Activated CD8-positive, alpha-beta memory T cell treated with anti-CD3 and anti-CD28 coated beads for 1 hour (primary cell): ENCODE data around the gene ISL2.
"Not testable (repeated sequence)": the region's sequence is repeated elsewhere in the genome, so short reads cannot be mapped to it uniquely, and the experiment has no call there.

ENCODE experiments used
- DNase-seq, 2 donors: peaks; one replicate each; pipeline ENCODE4 v3.0.0-alpha.2; 2020; ENCODE audit warnings: low read depth in 1 of 2; ENCODE audit errors: extremely low read depth in 1 of 2

ISL2 gene

DNA sequence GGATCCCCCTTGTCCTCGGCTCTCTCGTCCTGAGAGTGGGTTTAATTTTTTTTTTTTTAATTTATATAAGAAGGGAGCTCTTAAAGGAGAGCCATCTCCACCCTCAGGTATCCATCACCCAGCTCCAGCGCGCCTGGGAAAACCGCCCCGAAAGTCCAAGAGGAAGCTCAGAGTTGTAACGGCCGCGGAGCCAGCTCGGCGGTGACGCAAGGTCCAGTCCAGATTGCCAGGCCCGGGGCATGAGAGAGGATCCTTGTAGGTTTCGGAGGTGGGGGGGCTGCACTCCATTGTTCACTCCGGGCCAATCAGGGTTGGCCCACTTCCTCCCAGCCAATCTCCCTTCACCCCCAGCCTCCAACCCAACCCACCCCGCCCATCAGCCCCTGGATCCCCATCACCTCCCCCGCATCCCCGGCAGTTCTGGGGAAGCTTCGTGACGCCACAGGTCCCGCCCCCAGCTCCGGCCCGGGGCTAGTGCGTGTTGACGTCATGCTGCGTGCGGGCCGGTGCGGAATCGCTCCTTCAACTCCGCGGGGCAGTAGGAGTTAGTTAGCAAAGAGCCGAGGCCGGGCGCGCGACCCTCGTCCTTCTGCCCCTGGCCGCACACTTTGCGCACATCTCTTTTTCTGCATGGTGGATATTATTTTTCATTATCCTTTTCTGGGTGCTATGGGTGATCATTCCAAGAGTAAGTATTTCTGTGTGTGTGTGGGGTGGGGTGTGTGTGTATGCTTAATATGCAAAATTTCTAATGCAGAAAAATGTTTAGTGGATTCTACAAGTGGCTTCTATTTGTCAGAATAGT, at the start of gene ISL2:
TSS of gene ISL2 (plus strand) at position 520 of the 805 bp plus-strand sequence. CDS start at position 631, 111 bp downstream.
- no peak for DNase-seq

DNA sequence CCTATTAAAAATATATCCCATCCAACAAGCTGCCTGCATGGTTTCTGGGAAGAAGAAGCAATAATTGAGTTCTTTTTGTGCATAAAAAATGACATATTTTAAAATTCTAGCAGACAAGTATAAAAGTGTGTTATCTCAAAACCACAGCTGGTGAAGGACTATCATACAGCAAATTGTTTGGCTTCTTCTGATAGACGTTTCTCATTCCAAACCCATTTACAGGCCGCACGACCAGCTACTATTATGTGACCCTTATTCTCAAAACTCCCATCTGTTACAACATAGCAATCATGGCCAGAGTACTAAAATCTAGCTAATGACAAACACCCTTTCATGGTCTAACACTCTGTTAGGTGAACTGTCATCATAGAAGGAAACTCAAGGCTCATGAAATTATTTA, 47.0 kb upstream of the ISL2 start:
- no peak for DNase-seq

DNA sequence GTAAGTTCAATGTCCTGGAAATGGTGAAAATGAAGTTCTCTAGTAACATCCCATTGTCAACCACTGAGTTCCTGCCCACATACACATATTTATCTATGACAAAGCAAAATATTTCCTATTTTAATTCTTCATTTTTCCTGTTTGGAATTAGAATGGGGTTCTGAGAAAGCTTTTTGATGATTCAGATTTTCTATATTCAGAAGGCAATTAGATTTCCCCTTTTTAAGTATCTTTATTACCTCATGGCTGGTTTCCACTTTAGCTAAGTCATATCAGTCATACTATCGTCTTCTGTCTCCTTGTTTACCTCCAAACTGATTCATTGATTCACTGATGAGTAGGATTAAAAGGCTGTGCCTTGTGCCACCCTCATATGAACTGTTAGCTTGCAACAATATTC, 43.2 kb upstream of the ISL2 start:
- no peak for DNase-seq

DNA sequence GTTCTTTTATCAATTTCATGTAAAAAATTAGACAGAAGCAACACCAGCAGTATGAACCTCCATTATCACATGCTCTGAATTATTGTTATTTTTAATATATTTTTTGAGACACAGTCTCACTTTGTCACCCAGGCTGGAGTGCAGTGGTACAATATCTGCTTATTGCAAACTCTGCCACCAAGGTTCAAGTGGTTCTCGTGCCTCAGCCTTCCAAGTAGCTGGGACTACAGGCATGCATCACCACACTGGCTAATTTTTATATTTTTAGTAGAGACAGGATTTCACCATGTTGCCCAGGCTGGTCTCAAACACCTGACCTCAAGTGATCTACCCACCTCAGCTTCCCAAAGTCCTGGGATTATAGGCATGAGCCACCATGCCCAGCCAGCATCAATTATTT, 42.1 kb upstream of the ISL2 start:
- not testable (repeated sequence) for DNase-seq

DNA sequence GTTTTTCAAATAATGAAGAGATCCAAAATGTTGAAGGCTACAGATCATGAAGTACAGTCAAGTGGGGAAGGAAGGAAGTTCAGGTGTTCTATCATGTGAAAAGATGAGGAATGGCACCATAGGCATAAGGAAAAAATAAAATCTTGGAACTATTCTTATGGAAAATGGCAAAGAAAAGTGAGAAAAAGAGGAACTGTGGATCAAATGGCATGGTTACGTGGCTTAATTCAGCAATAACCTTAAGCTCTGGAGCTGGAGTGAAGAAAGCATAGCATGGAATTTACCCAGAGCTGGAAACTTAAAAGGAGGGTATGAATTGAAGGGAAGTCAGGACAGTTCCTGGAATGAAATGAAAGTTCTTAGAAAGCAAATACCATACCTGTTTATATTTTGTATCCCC, 39.7 kb upstream of the ISL2 start:
- DNase-seq, result no peak

DNA sequence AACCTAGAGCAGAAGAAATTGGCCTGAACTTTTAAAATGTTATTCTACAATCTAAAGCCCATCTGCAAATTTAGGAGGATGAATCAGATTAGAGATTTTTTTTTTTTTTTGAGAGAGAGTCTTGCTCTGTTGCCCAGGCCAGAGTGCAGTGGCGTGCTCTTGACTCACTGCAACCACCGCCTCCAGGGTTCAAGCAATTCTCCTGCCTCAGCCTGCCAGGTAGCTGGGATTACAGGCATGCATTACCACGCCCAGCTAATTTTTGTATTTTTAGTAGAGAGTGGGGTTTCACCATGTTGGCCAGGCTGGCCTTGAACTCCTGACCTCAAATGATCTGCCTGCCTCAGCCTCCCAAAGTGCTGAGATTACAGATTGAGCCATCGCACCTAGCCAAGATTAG, 38.6 kb upstream of the ISL2 start:
- DNase-seq, result not testable (repeated sequence)

DNA sequence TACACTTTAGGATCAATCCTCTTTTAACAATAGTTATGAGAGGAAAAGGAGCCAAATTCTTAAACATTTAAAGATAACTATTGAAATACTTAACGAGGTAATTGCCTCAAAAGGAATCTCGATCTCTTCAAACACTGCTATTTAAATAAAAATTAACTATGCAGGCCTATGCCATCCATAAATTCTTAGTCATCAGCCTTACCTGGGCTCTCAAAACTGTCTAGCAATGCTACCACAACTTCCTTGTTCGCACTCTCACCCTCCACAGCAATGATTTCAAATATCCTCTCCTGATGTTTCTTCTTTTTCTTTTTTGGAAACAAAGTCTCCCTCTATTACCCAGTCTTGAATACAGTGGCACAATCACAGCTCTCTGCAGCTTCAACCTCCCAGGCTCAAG, 37.6 kb upstream of the ISL2 start:
- no peak for DNase-seq

DNA sequence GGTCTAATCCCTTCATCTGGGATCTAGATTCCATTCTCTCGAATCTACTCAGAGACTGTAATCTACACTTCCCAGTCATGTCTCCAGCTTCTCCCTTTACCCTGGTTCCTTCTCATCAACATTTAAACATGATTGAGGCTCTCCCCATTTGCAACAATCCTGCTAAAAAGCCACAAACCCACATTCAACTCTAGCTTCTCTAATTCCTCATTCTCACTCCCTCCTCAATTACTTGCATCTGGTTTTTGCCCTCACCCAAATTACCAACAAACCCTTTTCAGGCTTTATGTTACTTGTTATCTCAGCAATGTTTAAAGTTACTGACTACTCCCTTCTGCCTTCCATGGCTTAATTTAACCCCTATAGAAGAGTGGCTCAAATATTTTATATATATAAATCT, 36.8 kb upstream of the ISL2 start:
- DNase-seq, result no peak

DNA sequence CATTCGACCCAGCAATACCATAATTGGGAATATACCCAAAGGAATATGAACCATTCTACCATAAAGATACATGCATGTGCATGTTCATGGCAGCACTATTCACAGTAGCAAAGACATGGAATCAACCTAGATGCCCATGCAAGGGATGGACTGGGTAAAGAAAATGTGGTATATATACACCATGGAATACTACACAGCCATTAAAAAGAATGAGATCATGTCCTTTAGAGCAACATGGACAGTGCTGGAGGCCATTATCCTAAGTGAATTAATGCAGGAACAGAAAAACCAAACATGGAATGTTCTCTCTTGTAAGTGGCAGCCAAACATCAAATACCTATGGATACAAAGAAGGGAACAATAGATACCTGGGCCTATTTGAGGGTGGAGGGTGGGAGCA, 32.7 kb upstream of the ISL2 start:
- DNase-seq, result no peak

DNA sequence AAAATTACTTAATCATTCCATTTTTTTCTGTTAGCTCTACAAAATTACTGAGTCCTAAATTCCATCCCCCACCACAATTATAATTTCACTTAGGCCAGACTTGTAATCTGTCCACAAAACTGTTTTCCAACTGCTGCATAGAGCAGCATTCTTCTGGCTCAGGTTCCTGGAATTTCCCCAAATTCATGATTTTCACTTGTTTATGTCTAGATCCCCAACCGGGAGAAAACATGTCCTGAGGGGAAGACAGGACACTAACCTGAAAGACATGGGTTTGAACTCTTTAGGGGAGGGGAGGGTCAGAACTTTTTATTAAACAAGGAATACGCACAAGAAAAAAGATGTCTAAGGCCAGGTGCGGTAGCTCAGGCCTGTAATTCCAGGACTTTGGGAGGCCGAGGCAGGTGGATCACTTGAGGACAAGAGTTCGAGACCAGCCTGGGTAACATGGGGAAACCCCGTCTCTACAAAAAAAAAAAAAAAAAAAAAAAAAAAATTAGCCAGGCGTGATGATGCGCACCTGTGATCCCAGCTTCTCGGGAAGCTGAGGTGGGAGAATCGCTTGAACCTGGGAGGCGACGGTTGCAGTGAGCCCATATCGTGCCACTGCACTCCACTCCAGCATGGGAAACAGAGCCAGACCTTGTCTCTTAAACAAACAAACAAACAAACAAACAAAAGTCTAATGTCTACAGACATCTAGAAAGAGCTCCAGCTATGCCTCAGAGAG, 26.8 kb upstream of the ISL2 start:
- DNase-seq, result no peak

DNA sequence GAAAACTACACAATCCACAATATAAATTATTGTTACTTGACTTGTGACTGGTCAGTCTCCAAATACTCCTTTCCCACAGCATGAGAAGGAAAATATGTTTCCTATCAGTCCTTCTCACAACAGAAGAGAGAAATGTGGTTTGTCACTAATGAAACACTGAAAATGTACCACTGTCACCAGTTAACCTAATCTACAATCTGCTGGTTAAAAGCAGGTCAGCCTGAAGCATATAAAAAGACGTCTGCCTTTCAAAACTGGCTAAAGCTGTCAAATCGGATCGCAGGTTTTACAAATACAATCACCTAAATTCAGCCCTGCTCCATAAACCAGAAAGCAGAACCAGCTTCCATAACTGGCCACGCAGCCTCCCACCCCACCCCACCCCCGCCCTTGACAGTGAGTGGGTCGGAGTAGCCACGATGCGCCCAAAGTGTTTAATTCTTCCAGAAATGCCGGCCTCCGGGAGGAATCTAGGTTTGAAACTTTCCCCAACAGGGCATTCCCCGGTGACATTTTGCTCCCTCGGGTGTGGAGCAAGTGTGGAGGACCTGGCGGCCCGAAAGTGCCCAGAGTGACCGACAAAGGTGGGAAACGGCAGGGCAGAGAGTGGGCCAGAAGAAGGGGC, 26.0 kb upstream of the ISL2 start:
- DNase-seq, result no peak

DNA sequence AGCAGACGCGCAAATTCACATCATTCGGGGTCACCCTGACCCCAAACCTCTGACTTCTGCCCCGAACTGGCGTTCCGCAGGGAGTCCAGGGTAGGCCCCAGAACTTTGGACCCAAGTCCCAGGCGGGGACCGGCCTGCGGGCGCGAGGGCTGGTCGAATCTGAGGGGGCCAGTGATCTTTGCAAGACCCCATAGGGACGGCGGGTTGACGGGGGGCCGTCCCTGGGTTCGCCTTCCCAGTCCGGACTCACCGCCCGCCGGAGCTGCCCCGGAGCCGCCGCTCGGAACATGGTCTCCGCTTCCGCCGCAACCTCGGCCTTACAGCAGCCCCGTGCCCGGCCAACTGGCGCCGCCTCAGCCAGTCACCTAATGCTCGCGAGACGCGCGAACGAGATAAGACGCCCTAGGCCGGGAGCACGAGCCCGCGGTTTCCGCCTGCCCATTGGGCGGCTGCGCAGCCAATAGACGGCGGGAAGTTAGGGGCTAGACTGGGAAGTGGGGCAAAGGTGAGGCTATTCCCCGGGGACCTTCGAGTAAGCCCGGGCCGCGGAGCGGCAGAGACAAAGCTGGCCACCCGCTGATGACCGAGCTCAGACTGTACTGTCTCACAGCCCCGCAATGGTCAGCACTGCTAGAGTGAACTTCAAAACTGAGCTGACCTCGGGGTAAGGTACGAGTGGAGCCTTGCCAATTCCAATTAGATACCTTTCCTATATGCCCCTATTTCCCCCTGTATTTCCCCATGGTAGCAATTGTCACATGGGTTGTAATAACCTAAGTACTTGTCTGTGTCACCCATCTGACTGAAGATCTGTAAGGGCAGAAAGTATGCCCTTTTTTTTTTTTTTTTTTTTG, 25.2 kb upstream of the ISL2 start, which contains the start of gene ETFA:
TSS of gene ETFA (minus strand) at position 370 of the 854 bp plus-strand sequence. CDS start at position 289, 81 bp downstream.
- peak; percentile 48 to 81 for DNase-seq

DNA sequence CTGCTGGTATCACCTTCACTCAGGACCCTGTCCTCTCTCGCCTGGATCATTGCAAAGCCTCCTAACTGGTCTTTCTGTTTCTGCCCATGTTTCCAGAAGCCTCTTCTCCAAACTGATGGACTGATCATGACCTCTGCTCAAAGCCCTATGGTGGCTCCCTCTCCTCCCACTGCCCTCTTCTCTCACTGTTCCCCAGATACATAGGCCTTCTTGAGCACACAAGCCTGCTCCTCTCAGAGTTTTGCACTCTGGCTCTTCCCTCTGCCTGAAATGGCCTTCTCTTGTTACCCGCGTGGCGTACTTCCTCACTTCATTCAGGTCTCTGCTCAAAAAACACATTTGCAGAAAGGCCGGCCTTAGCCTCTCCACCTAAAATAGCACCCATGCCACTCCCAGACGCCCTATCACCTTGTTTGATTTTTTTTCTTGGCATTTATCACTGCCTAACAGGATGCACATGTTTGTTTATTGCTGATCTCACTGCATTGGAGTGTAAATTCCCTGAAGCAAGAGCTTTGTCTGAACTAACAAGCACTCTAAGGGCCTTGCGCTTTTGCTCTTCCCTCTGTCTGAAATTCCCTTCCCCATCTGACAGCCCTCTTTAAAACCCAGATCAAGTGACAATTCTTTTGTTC, 23.9 kb upstream of the ISL2 start:
- DNase-seq, result no peak

DNA sequence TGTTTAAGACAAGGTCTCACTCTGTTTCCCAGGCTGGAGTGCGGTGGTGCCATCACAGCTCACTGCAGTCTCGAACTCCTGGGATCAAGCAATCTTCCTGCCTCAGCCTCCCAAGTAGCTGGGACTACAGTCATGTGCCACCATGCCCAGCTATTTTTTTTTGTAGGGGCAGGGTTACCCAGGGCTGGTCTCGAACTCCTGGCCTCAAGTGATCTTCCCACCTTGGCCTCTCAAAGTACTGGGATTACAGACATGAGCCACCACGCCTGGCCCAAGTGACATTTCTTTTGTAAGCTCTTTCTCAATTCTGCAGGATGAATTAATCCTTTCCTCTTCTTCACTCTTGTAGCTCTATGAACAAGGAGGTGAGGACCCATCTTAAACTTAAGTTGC, 23.4 kb upstream of the ISL2 start:
- DNase-seq, result not testable (repeated sequence)

DNA sequence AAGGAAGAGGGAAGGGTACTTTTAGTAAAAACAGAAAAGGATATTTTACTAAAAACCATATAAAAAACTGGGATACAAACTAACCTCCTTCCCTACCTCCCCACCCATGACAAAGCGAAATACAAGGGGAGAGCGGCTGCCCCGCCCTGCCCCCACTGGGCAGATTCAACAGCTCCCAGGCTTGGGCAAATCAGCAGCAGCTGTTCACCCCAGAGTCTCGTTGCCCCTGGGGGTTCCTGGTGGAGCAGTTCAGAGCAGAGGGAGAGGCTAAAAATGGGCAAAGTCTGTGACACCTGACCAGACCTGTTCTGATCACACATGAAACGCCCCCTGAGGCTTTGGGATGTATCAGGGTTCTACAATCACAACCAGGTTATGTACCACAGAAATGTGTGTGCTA, 22.8 kb upstream of the ISL2 start:
- DNase-seq, result no peak

DNA sequence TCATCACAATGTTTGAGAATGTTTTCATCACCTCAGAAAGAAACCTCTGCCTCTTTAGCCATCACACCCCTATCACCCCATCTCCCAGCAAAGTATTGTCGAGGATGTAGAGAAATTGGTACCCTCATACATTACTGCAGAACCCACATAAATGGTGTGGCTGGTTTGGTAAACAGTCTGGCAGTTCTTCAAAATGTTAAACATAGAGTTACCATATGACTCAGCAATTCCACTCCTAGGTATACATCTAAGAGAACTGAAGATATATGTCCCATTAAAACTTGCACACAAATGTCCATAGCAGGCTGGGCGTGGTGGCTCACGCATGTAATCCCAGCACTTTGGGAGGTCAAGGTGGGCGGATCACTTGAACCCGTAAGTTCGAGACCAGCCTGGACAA, 16.6 kb upstream of the ISL2 start:
- DNase-seq, result no peak

DNA sequence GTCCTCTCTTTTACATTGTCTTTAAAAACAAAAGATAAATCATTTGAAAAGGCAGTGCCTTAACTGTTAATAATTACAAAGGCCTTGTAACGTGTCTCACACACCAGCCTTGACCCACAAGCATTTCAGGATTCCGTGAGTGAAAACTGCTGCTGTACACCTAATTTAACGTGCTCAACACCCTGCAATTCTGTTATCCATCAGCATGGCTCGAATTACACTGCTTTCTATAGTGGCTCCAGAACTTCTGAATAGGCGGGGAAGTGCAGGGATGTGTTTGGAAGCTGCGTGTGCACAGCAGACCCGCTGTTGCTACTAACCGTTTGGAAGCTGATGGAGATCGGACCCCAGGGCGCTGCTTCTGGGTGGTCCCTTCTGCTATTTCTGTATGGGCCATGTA, 15.4 kb upstream of the ISL2 start:
- DNase-seq, result no peak

DNA sequence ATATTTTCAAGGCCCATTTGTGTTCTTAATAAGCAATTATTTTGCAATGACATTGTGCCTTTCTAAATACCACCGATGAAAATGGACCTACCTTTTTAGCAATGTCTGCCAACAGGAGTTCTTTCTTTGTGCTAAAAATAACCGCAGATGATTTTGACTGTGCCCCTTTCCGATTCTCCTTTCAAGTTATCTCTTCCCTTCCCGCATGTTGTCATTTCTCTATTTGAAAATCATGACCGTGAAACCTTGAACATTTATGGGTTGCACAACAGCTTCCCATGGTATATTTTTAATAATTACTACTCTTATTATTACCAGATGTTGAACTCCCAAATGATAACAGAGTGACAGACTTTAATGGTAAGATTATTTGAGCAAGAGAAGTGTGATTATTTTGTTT, 15.0 kb upstream of the ISL2 start:
- no peak for DNase-seq

DNA sequence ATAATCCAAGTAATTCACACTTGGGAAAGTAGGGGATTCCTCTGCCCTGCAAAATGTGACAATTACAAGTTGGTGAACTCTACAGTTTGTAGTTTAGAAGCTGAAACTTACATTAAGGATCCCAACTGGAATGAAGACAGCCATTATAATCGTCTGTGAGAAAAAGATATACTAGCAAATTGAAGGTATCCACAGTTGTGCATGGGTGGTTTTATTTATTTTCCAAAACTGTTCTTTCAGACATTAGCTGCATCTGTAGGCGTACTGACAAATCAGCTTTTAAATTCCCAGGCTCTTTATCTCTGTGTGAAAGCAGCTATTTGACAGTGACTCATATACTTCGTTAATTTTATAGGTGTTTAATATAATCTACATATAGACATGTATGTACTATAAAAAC, 12.5 kb upstream of the ISL2 start:
- DNase-seq, result no peak

DNA sequence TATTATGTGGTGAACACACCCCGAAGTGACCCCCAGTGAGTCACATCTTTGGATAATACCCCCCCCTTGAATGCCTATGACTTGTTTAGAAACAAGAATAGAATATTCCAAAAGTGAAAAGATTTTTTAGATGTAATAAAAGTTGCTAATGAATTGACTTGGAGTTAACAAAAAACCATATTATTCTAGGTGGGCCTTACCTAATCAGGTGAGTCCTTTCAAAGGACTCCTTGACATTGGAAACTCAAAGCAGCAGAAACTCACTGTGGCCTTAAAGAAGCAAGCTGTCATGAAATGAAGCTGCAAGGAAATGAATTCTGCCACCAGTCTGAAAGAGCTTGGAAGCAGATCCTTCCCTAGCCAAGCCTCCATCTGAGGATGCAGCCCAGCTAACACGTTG, 10.9 kb upstream of the ISL2 start:
- no peak for DNase-seq
